ENCODE measurements around the gene ZNF700. TPM values are rescaled to one million over a fixed set of nuclear protein-coding genes. Genes with fewer than 3 reads are reported as not detected.

ZNF700 gene
- total RNA-seq, 1 experiment from 2014 or later = 9.3 TPM

GRCh38 chr19:11942843-11943108 is 17.9 kb downstream of the ZNF700 start:
- Histone ChIP-seq H4K20me1 (ENCODE audit: insufficient read depth) (no peaks in the 10 kb centered on the region), H3K4me2 (ENCODE audit: low read length) (no peak overlapping the region), H3K27me3 (ENCODE audit: insufficient read depth, low read length) (no peaks in the 10 kb centered on the region), H3K9me3 (ENCODE audit: control insufficient read depth in 1 of 2, insufficient read depth in 1 of 2, low read depth in 1 of 2, low read length in 2 of 2) (peaks cover 44 to 56% of the 10 kb centered on the region in 2 experiments; a peak in 3 of 4 replicates), H3K9ac (ENCODE audit: low read length) (no peak overlapping the region), H3K4me3 (replicated peaks in 1 of 2; ENCODE audit: low read depth in 1 of 2, low read length in 2 of 2) (no peak overlapping the region), H3K27ac (ENCODE audit: low read depth, low read length) (no peak overlapping the region), H2AFZ (ENCODE audit: low read depth, low read length, poor library complexity, severe bottlenecking) (no peak overlapping the region), H3K4me1 (ENCODE audit: control insufficient read depth in 1 of 2, insufficient read depth in 2 of 2, low read length in 2 of 2) (no peaks in the 10 kb centered on the region), H3K9me2 (ENCODE audit: insufficient read depth) (no peaks in the 10 kb centered on the region), H3K79me2 (ENCODE audit: insufficient read depth, low read length) (peaks cover 27% of the 10 kb centered on the region), H3K36me3 (ENCODE audit: control insufficient read depth in 1 of 2, insufficient read depth in 2 of 2, low read length in 2 of 2) (peaks cover 6 to 16% of the 10 kb centered on the region in 2 experiments)
- no peak for DNase-seq (ENCODE audit: low read depth, low spot score)
- no peak for ATAC-seq
- POLR2A ChIA-PET = no interaction called here
- TF ChIP-seq ZBTB33 (IDR thresholded peaks at IDR 0.05; ENCODE audit: extremely low read depth, insufficient replicate concordance, low read length) (no peak), CBX3 (IDR thresholded peaks at IDR 0.05; ENCODE audit: low read depth) (0 out of 2 replicates have a peak, but pooled peaks have one; percentile 26)
- CTCF ChIA-PET = no interaction called here
- intact Hi-C loops (cut with micrococcal nuclease) = no loop called here
- no TSS peak for BruUV-seq (replicated peaks)
- RAD21 ChIA-PET (ENCODE audit: low non-redundant PET in 1 of 2, low total read pairs in 2 of 2, uncharacterized antibody in 2 of 2, unreplicated experiment in 2 of 2) = no interaction called here

- Histone ChIP-seq H3K9me3 (ENCODE audit: control insufficient read depth in 1 of 2, insufficient read depth in 1 of 2, low read depth in 1 of 2, low read length in 2 of 2) (peaks cover 62 to 71% of the 10 kb centered on the region in 2 experiments; a peak in 3 of 4 replicates), H4K20me1 (ENCODE audit: insufficient read depth) (no peaks in the 10 kb centered on the region), H3K4me3 (replicated peaks in 1 of 2; ENCODE audit: low read depth in 1 of 2, low read length in 2 of 2) (no peak overlapping the region), H3K36me3 (ENCODE audit: control insufficient read depth in 1 of 2, insufficient read depth in 2 of 2, low read length in 2 of 2) (peaks cover 15 to 33% of the 10 kb centered on the region in 2 experiments), H3K4me1 (ENCODE audit: control insufficient read depth in 1 of 2, insufficient read depth in 2 of 2, low read length in 2 of 2) (no peaks in the 10 kb centered on the region), H2AFZ (ENCODE audit: low read depth, low read length, poor library complexity, severe bottlenecking) (no peak overlapping the region), H3K4me2 (ENCODE audit: low read length) (no peak overlapping the region), H3K9me2 (ENCODE audit: insufficient read depth) (no peaks in the 10 kb centered on the region), H3K27me3 (ENCODE audit: insufficient read depth, low read length) (no peaks in the 10 kb centered on the region), H3K27ac (ENCODE audit: low read depth, low read length) (no peak overlapping the region), H3K79me2 (ENCODE audit: insufficient read depth, low read length) (peaks cover 21% of the 10 kb centered on the region), H3K9ac (ENCODE audit: low read length) (no peak overlapping the region)
- ATAC-seq = no peak
- RAD21 ChIA-PET (ENCODE audit: low non-redundant PET in 1 of 2, low total read pairs in 2 of 2, uncharacterized antibody in 2 of 2, unreplicated experiment in 2 of 2) = no interaction called here
- TF ChIP-seq POLR2AphosphoS5 (IDR thresholded peaks at IDR 0.05; ENCODE audit: low read depth, low read length) (no peak), MAX (IDR thresholded peaks at IDR 0.05) (no peak), EZH2 (IDR thresholded peaks at IDR 0.05) (no peak), SIN3A (IDR thresholded peaks at IDR 0.05; ENCODE audit: low read depth) (no peak), RAD21 (IDR thresholded peaks at IDR 0.05; ENCODE audit: low read depth) (no peak), ATF3 (IDR thresholded peaks at IDR 0.05) (no peak), FOSL1 (IDR thresholded peaks at IDR 0.05; ENCODE audit: low read depth) (no peak), POLR2A (IDR thresholded peaks at IDR 0.05; ENCODE audit: borderline replicate concordance, extremely low read depth, insufficient read depth, insufficient read length) (no peak), JUND (IDR thresholded peaks at IDR 0.05) (no peak)
- DNase-seq (ENCODE audit: low read depth, low spot score) = no peak
- POLR2A ChIA-PET = no interaction called here
- CTCF ChIA-PET = no interaction called here
- intact Hi-C loops (cut with micrococcal nuclease) = no loop called here
- BruUV-seq (replicated peaks) = no TSS peak
Observed at GRCh38 chr19:11944656-11945055, 19.7 kb downstream of the ZNF700 start.
